Measurements from ENCODE around the gene THRB. TPM values are rescaled to one million over a fixed set of nuclear protein-coding genes. Genes with fewer than 3 reads are reported as not detected.
A peak's percentile ranks its signal among the peaks of the same experiment; 100 is the strongest.

Gene THRB
- total RNA-seq, 6 experiments from 2014 or later, result 14.5 to 29.5 (median 17.3) TPM

GRCh38 chr3:24523215-24523614 is 28.6 kb upstream of the THRB start:
- Histone ChIP-seq H3K9me3 (no peaks in the 10 kb centered on the region), H3K36me3 (no peaks in the 10 kb centered on the region), H3K4me3 (no peak overlapping the region), H3K27me3 (no peaks in the 10 kb centered on the region), H3K4me1 (peaks cover 0 to 18% (median 7%) of the 10 kb centered on the region in 4 donors), H3K27ac (no peak overlapping the region)
- intact Hi-C loops (cut with DNase I), result no loop called here
- TF ChIP-seq POLR2A (IDR thresholded peaks at IDR 0.05) (no peak), CTCF (IDR thresholded peaks at IDR 0.05) (no peak)
- DNase-seq (no peak), ATAC-seq (no peak)
- WGBS (ENCODE audit: insufficient coverage, low coverage, low lambda C conversion rate, missing lambda C conversion rate), result 78% methylated on average over 2 of the region's 2 CpGs

DNA sequence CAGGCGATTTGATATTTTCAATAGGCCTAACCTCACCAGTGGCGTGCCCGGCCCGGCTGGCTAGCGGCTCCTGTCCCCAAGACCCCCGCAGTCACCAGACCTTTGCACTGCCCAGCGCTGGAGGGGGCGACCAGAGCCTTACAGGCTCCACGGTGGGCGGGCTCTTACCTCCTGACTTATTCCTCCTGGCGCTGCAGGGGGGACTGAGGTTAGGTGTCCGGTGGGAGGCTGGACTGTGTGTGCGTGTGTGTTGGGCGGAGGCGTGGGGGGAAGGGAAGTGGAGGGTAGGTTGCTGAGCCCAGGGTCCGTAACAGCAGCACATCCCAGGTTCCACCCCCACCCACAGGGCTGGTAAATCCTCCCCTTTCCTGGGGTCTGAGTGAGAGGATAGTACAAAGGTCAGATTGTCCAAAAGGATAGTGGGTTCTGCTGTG is 27.5 kb upstream of the THRB start:
- H3K4me1 ChIP-seq, result peaks cover 0 to 18% (median 7%) of the 10 kb centered on the region in 4 donors
- peak overlapping the region in 2 of 3 donors; percentile 24 to 67 for H3K27ac ChIP-seq
- no peaks in the 10 kb centered on the region for H3K9me3 ChIP-seq
- peak overlapping the region; percentile 63 to 79 (median 67) for H3K4me3 ChIP-seq
- intact Hi-C loops (cut with DNase I), result no loop called here
- TF ChIP-seq POLR2A (IDR thresholded peaks at IDR 0.05), result no peak
- TF ChIP-seq CTCF (IDR thresholded peaks at IDR 0.05), result no peak
- ATAC-seq, result peak in 3 of 4 donors; percentile 3 to 36 (median 3)
- 0% methylated on average over 1 of the region's 16 CpGs for WGBS (ENCODE audit: insufficient coverage, low coverage, low lambda C conversion rate, missing lambda C conversion rate)
- H3K36me3 ChIP-seq, result no peaks in the 10 kb centered on the region
- peak in 1 of 3 donors; percentile 47 for DNase-seq
- H3K27me3 ChIP-seq, result no peaks in the 10 kb centered on the region

DNA sequence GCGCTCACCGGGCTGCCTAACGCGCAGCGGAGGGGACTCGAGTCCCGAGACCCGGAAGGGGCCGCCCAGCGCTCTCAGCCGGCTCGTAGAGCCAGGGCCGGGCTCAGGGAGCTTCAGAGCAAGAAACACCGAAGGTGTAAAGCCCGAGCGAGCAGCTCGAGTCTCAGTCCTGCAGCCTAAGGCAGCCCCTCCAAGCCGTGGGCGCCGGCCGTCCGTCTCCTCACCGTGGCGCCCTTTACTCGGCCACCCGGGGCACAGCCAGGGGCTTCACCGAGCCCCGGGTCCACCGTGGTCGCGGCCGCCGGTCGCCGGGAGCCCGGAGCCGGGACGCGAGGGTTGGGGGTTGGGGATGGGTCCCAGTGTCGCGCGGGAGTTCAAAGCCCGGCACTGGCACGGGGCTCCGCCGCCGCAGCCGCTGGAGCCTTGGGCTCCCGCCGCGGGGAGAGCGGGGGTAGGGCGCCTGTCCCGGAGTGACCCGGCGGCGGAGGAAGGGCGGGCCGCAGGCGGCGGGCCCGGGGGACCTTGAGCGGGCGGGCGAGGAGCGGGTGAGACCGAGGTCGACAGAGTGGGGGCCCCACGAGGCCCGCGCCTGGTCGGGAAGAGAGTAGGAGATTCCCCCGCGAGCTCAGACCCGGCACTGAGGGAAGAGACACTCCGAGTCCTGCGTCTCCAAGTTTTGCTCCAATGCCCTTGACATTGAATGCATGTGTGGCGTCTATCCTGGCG is 26.9 kb upstream of the THRB start:
- Histone ChIP-seq H3K9me3 (no peaks in the 10 kb centered on the region), H3K4me1 (peaks cover 0 to 18% (median 7%) of the 10 kb centered on the region in 4 donors), H3K4me3 (peak overlapping the region; percentile 63 to 79 (median 67)), H3K36me3 (no peaks in the 10 kb centered on the region), H3K27me3 (no peaks in the 10 kb centered on the region), H3K27ac (peak overlapping the region; percentile 24 to 68 (median 67))
- peak in 2 of 4 donors; percentile 16 to 26 for TF ChIP-seq CTCF (IDR thresholded peaks at IDR 0.05)
- no peak for TF ChIP-seq POLR2A (IDR thresholded peaks at IDR 0.05)
- DNase-seq, result peak; percentile 67 to 75 (median 70)
- peak; percentile 73 to 85 (median 84) for ATAC-seq
- intact Hi-C loops (cut with DNase I), result no loop called here
- WGBS (ENCODE audit: insufficient coverage, low coverage, low lambda C conversion rate, missing lambda C conversion rate), result under 1% methylated on average over 36 of the region's 79 CpGs

- H3K27me3 ChIP-seq, result no peaks in the 10 kb centered on the region
- 18% methylated on average over 2 of the region's 8 CpGs for WGBS (ENCODE audit: insufficient coverage, low coverage, low lambda C conversion rate, missing lambda C conversion rate)
- peak overlapping the region; percentile 63 to 79 (median 67) for H3K4me3 ChIP-seq
- intact Hi-C loops (cut with DNase I), result no loop called here
- ATAC-seq, result no peak
- H3K27ac ChIP-seq, result peak overlapping the region; percentile 24 to 68 (median 67)
- no peaks in the 10 kb centered on the region for H3K36me3 ChIP-seq
- TF ChIP-seq POLR2A (IDR thresholded peaks at IDR 0.05), result no peak
- TF ChIP-seq CTCF (IDR thresholded peaks at IDR 0.05), result no peak
- H3K9me3 ChIP-seq, result no peaks in the 10 kb centered on the region
- no peak for DNase-seq
- peaks cover 0 to 18% (median 7%) of the 10 kb centered on the region in 4 donors for H3K4me1 ChIP-seq
These were observed 26.3 kb upstream of the THRB start for GRCh38 chr3:24520976-24521419.
